ENCODE results near the gene CIB2. TPM values are rescaled to one million over a fixed set of nuclear protein-coding genes. Genes with fewer than 3 reads are reported as not detected.

Gene CIB2
- total and polyA plus RNA-seq, 7 donors: 2.4 to 18.0 (median 6.0) TPM

DNA sequence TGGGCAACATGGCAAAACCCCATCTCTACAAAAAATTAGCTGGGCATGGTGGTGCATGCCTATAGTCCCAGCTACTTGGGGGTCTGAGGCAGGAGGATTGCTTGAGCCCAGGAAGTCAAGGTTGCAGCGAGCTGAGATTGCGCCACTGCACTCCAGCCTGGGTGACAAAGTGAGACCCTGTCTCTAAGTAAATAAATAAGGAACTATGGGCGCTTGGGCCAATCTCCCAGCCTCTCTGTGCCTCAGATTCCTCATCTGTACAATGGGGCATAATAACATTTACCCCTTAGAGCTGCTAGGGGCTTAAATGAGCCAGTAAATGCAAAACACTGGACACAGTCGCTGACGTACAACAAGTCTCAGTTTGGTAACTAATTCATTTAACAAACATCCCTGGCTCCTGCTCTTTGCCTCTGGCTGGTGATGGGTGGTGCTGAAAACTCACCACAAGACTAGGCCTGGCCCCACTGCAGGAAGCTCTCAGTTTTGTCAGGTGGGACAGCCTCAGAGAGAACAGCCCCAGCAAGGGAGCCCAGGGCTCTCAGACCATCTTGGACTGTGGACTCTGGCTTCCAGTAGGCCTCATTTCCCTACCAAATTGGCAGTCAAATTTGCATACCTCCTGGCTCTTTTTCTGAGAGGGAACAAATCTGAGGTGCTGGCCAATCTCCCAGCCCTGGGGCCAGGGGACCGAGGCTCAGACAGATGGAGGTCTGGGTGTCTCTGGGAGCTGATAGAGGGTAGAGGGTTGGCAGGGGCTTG is 47.4 kb downstream of the CIB2 start:
- Histone ChIP-seq H3K27me3 (ENCODE audit: insufficient read depth in 3 of 3, low read length in 2 of 3) (no peaks in the 10 kb centered on the region), H3K9me3 (no peaks in the 10 kb centered on the region), H3K4me1 (no peaks in the 10 kb centered on the region), H3K27ac (no peak overlapping the region), H3K36me3 (ENCODE audit: insufficient read depth in 1 of 2, low read depth in 1 of 2) (no peaks in the 10 kb centered on the region), H3K4me3 (no peak overlapping the region)
- WGBS, 3 donors: 87 to 92% (median 88%) methylated on average over 6 of the region's 6 CpGs
- ATAC-seq (no peak), DNase-seq (no peak)
- TF ChIP-seq, protein P1, sequence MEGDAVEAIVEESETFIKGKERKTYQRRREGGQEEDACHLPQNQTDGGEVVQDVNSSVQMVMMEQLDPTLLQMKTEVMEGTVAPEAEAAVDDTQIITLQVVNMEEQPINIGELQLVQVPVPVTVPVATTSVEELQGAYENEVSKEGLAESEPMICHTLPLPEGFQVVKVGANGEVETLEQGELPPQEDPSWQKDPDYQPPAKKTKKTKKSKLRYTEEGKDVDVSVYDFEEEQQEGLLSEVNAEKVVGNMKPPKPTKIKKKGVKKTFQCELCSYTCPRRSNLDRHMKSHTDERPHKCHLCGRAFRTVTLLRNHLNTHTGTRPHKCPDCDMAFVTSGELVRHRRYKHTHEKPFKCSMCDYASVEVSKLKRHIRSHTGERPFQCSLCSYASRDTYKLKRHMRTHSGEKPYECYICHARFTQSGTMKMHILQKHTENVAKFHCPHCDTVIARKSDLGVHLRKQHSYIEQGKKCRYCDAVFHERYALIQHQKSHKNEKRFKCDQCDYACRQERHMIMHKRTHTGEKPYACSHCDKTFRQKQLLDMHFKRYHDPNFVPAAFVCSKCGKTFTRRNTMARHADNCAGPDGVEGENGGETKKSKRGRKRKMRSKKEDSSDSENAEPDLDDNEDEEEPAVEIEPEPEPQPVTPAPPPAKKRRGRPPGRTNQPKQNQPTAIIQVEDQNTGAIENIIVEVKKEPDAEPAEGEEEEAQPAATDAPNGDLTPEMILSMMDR (IDR thresholded peaks at IDR 0.05): no peak
- intact Hi-C loops (cut with DNase I): no loop called here

DNA sequence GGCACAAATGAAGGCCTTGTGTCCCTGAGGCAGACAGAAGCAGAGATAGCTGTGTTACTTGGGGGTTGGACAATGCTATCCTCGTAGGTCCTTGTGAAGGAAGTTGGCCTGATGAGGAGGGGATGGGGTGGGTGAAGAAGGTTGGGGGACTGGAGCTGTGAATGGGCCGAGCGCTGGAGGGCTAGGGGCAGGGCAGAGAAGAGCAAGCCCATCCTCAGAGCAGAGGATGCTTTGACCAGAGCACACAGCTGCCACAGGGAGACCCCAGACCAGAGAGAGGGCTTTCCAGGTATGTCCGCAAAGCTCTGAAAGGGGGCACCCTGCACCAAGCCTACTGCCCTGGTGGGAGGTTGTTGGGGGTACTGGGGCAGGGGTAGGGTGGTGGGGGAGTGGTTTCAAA is 48.1 kb downstream of the CIB2 start:
- ATAC-seq: no peak
- no peak overlapping the region for H3K27ac ChIP-seq
- WGBS, 3 donors: 90 to 95% (median 92%) methylated on average over 4 of the region's 4 CpGs
- no peak for DNase-seq
- H3K27me3 ChIP-seq (ENCODE audit: insufficient read depth in 3 of 3, low read length in 2 of 3): no peaks in the 10 kb centered on the region
- H3K4me1 ChIP-seq: peaks cover 2% of the 10 kb centered on the region
- no peaks in the 10 kb centered on the region for H3K36me3 ChIP-seq (ENCODE audit: insufficient read depth in 1 of 2, low read depth in 1 of 2)
- H3K9me3 ChIP-seq: no peaks in the 10 kb centered on the region
- intact Hi-C loops (cut with DNase I): no loop called here
- H3K4me3 ChIP-seq: no peak overlapping the region
- TF ChIP-seq, protein P1 (IDR thresholded peaks at IDR 0.05): no peak

DNA sequence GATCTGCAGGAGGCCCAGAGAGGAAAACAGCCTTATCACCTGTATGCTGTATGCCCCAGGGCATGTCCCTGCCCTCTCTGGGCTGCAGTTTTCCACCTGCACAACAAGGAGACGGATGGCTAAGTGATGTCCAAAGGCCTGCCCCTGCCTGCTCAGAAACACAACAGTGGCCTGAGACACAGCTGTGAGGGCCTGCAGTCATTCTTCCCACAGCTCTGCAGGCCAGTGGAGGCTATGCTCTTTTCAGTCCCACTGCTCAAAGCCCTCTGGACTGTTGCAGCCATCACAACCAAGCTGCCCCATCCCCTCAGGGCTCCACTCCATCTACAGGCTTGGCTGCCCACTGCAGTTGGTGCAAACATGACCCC is 48.5 kb downstream of the CIB2 start:
- H3K9me3 ChIP-seq: no peaks in the 10 kb centered on the region
- ATAC-seq: no peak
- no peaks in the 10 kb centered on the region for H3K27me3 ChIP-seq (ENCODE audit: insufficient read depth in 3 of 3, low read length in 2 of 3)
- intact Hi-C loops (cut with DNase I): no loop called here
- WGBS, 3 donors: 90 to 100% (median 92%) methylated on average over 1 of the region's 1 CpG
- H3K4me3 ChIP-seq: no peak overlapping the region
- TF ChIP-seq, protein P1 (IDR thresholded peaks at IDR 0.05): no peak
- peaks cover 7% of the 10 kb centered on the region for H3K4me1 ChIP-seq
- DNase-seq: no peak
- no peak overlapping the region for H3K27ac ChIP-seq
- no peaks in the 10 kb centered on the region for H3K36me3 ChIP-seq (ENCODE audit: insufficient read depth in 1 of 2, low read depth in 1 of 2)

DNA sequence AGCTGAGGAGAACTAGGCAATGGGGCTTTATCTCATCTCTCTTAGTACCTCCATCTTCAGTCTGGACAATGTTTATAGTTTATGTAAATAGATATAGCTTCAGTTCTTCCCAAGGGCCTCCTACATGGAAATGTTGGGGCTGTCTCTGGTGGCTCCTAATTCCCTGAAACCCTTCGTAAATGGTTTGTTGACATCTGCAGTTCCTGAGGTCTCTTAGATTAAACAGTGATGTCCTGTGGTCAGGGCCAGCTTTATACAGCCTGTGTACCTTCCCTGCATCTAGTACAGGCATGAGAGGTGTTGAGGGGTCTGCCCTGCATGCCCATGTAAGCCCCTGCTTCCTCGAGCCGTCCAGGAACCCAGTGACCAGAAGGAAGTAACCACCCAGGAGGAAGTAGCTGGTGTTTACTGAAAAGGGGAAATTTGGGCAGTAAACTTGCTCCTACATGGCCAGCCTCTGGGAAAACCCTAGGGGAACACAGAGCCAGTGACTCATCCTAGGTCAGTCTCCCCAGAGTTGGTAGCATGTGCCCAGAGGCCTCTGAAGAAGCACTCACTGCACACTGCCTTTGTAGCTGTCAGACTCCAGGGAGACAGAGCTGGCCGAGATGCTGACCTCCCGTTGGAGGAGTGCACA is 49.0 kb downstream of the CIB2 start:
- no peaks in the 10 kb centered on the region for H3K27me3 ChIP-seq (ENCODE audit: insufficient read depth in 3 of 3, low read length in 2 of 3)
- DNase-seq: no peak
- H3K36me3 ChIP-seq (ENCODE audit: insufficient read depth in 1 of 2, low read depth in 1 of 2): no peaks in the 10 kb centered on the region
- H3K27ac ChIP-seq: no peak overlapping the region
- ATAC-seq: peak in 1 of 4 donors; percentile 24
- H3K4me3 ChIP-seq: no peak overlapping the region
- TF ChIP-seq, protein P1 (IDR thresholded peaks at IDR 0.05): no peak
- peaks cover 7% of the 10 kb centered on the region for H3K4me1 ChIP-seq
- intact Hi-C loops (cut with DNase I): no loop called here
- WGBS, 3 donors: 79 to 85% (median 81%) methylated on average over 5 of the region's 5 CpGs
- no peaks in the 10 kb centered on the region for H3K9me3 ChIP-seq

Measured in psoas muscle (tissue), 8 donors.